Naive B cell (primary cell): ENCODE measurements around the gene CDHR2. TPM values are rescaled to one million over a fixed set of nuclear protein-coding genes. Genes with fewer than 3 reads are reported as not detected.
A peak's percentile ranks its signal among the peaks of the same experiment; 100 is the strongest.

Experiments used
- ATAC-seq, 2 donors: fragments of 150-1000 bp; cut with Tn5 transposase; 2 replicates each; pipeline ENCODE4 v1.10.0; 2021; ENCODE audit warnings: low read depth in 2 of 2, mild to moderate bottlenecking in 2 of 2, moderate library complexity in 2 of 2
- DNase-seq: peaks from one replicate; pipeline ENCODE4 v3.0.0; 2022
- H3K27ac Mint-ChIP-seq, 6 donors: one replicate each; pipeline ENCODE4 v1.8.0; 2020 to 2022; ENCODE audit warnings: mild to moderate bottlenecking in 6 of 6, mixed read lengths in 6 of 6, moderate library complexity in 5 of 6, inconsistent platforms in 2 of 6
- H3K27me3 Mint-ChIP-seq, 3 donors: one replicate each; pipeline ENCODE4 v1.8.0; 2021 to 2022; ENCODE audit warnings: mixed read lengths in 3 of 3, mild to moderate bottlenecking in 1 of 3
- H3K36me3 Mint-ChIP-seq, 2 donors: one replicate each; pipeline ENCODE4 v1.8.0; 2020 to 2022; ENCODE audit warnings: mixed read lengths in 2 of 2, inconsistent platforms in 1 of 2, mild to moderate bottlenecking in 1 of 2
- H3K4me1 Mint-ChIP-seq, 3 donors: one replicate each; pipeline ENCODE4 v1.8.0; 2020 to 2022; ENCODE audit warnings: mixed read lengths in 3 of 3, inconsistent platforms in 1 of 3, mild to moderate bottlenecking in 1 of 3, moderate library complexity in 1 of 3
- H3K4me3 Mint-ChIP-seq, 8 donors: one replicate each; pipeline ENCODE4 v1.8.0; 2020 to 2022; ENCODE audit warnings: mild to moderate bottlenecking in 8 of 8, mixed read lengths in 8 of 8, moderate library complexity in 8 of 8, inconsistent platforms in 2 of 8
- H3K9me3 Mint-ChIP-seq, 7 donors: one replicate each; pipeline ENCODE4 v1.8.0; 2020 to 2022; ENCODE audit warnings: mixed read lengths in 7 of 7, mild to moderate bottlenecking in 5 of 7, inconsistent platforms in 2 of 7, moderate library complexity in 1 of 7
- polyA plus RNA-seq, 6 donors: library from polyadenylated mRNA; unstranded; fragments of 300-500 nt; fragmentation: Illumina TruSeq; gene quantifications; one replicate each; pipeline ENCODE4 v1.2.3, GENCODE V29; 2021; ENCODE audit warnings: low read depth in 6 of 6

The CDHR2 gene
- polyA plus RNA-seq, 6 donors from 2014 or later: not detected

DNA sequence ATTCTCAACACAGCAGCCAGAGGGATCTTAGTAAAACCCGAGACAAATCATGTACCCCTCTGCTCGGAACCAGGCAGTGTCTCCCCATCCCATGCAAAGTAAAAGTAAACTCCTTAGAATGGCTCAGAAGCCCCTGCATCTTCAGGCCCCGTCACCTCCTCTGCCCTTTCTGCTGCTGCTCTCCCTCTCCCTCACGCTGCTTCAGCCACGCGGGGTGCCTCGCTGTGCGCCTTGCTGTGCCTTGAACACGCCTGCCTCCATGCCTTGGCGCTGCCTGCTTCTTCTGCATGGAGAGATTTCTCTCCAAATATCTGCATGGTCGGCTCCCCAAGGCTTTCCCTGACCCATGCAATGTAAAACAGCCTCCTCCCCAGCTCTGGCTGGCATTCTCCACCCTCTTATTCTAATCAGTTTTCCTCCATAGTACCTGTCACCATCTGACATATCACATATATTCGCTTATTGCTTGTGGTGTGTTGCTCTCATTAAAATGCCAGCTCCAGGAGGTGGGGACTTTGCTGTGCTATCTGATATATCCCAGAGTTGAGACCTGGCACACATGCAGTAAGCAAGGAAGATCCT, 52.9 kb downstream of the CDHR2 start:
- H3K4me1 Mint-ChIP-seq: no peaks in the 10 kb centered on the region
- peaks cover 0 to 5% of the 10 kb centered on the region in 2 donors for H3K36me3 Mint-ChIP-seq
- ATAC-seq (no peak), DNase-seq (no peak)
- no peak overlapping the region for H3K27ac Mint-ChIP-seq
- H3K9me3 Mint-ChIP-seq: no peaks in the 10 kb centered on the region
- H3K27me3 Mint-ChIP-seq: peaks cover 3 to 13% (median 11%) of the 10 kb centered on the region in 3 donors
- no peak overlapping the region for H3K4me3 Mint-ChIP-seq

DNA sequence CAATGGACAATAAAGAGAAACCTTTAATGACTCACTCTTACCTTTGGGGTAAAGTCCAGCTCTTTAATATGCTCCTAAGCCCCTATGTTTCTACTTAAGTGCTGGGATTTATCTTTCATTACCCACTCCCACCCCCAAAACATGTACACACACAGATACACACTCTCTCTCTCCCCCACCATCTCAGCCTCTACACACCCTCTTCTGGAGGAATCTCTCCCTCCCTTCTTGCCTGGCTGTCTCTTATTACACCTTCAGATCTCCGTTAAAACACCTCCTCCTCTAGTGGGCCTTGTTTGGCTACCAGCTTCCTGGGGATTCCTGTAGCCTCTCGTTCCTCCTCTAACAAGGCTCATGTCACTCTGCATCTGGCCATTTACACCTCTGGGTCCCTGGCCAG, 53.9 kb downstream of the CDHR2 start:
- Mint-ChIP-seq H3K4me3 (no peak overlapping the region), H3K9me3 (no peaks in the 10 kb centered on the region), H3K27me3 (peaks cover 3 to 11% (median 9%) of the 10 kb centered on the region in 3 donors), H3K27ac (peak overlapping the region in 1 of 6 donors; percentile 47), H3K36me3 (peaks cover 0 to 5% of the 10 kb centered on the region in 2 donors), H3K4me1 (no peaks in the 10 kb centered on the region)
- DNase-seq: no peak
- no peak for ATAC-seq

DNA sequence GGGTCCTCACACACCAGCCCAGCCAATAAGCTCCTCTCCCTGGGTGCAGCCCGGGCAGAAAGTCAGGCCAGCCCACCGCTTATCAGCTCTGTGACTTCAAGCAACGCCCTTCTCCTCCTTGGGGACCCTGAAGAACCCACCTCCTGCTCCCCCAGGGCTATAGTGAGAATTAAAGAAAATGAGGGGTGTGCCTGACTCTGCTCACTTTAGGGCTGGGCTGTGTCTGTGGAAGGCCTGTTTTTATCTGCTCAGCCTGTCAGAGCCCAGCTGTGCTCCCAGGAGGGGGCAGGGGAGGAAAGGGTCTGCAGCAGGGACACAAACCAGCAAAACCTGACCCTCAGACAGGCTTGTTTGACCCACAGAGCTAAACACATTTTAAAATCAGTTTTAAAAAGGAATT, 56.9 kb downstream of the CDHR2 start:
- peaks cover 10 to 13% (median 12%) of the 10 kb centered on the region in 3 donors for H3K4me1 Mint-ChIP-seq
- ATAC-seq (no peak), DNase-seq (no peak)
- H3K27ac Mint-ChIP-seq: no peak overlapping the region
- peak overlapping the region in 1 of 8 donors; percentile 63 for H3K4me3 Mint-ChIP-seq
- H3K27me3 Mint-ChIP-seq: peaks cover 0 to 3% (median 0%) of the 10 kb centered on the region in 3 donors
- no peaks in the 10 kb centered on the region for H3K36me3 Mint-ChIP-seq
- no peaks in the 10 kb centered on the region for H3K9me3 Mint-ChIP-seq

DNA sequence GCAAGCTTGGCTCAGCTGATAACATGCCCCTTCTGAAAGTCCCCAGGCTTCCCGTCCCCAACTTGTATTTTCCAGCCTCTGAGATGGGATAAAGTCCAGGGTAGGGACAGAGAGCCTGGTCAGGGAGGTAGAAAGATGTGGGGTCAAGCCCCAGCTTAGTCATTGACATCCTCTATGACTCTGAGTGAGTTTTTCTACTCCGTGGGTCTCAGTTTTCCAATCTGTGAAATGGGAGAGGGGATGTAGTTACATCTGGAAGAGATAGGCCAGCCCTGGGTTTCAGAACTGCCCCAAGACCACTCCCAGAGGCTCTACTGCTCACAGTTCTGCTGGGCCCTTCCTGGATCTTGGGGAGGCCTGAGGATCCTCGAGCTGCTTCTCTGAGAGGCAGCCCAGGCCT, 57.7 kb downstream of the CDHR2 start:
- no peak for ATAC-seq
- Mint-ChIP-seq H3K9me3 (no peaks in the 10 kb centered on the region), H3K27ac (no peak overlapping the region), H3K27me3 (peaks cover 5 to 7% (median 6%) of the 10 kb centered on the region in 3 donors), H3K4me3 (peak overlapping the region in 1 of 8 donors; percentile 63), H3K36me3 (no peaks in the 10 kb centered on the region), H3K4me1 (peaks cover 10 to 16% (median 15%) of the 10 kb centered on the region in 3 donors)
- no peak for DNase-seq

DNA sequence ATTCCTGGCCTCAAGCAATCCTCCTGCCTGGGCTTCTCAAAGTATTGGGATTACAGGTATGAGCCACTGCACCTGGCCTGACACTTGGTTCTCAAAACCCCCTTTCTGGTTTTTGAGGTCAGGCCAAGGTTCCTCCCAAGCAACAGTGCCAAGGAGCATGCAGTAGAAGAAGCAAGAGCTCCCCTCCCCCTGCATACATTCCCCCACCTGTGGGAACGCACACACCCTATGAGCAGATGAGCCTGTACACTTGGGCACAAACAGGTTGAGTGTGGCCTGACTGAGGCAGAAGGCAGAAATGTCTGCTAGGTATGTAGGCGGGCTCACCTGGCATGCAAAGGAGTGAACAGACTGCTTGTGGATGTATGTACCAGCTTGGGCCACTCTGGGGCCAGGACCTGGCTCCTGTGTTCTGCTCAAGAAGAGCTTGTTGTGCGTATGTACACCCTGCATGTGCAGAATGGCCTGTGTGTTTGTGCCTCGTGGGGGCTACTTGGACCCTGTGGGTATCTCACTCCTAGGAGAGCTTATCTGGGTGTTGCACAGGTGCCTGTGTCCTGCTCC, 59.1 kb downstream of the CDHR2 start:
- Mint-ChIP-seq H3K9me3 (no peaks in the 10 kb centered on the region), H3K4me3 (peak overlapping the region; percentile 87 to 98 (median 94)), H3K4me1 (peaks cover 10 to 18% (median 15%) of the 10 kb centered on the region in 3 donors), H3K27me3 (peaks cover 14 to 19% (median 15%) of the 10 kb centered on the region in 3 donors), H3K36me3 (no peaks in the 10 kb centered on the region), H3K27ac (no peak overlapping the region)
- DNase-seq (no peak), ATAC-seq (no peak)

DNA sequence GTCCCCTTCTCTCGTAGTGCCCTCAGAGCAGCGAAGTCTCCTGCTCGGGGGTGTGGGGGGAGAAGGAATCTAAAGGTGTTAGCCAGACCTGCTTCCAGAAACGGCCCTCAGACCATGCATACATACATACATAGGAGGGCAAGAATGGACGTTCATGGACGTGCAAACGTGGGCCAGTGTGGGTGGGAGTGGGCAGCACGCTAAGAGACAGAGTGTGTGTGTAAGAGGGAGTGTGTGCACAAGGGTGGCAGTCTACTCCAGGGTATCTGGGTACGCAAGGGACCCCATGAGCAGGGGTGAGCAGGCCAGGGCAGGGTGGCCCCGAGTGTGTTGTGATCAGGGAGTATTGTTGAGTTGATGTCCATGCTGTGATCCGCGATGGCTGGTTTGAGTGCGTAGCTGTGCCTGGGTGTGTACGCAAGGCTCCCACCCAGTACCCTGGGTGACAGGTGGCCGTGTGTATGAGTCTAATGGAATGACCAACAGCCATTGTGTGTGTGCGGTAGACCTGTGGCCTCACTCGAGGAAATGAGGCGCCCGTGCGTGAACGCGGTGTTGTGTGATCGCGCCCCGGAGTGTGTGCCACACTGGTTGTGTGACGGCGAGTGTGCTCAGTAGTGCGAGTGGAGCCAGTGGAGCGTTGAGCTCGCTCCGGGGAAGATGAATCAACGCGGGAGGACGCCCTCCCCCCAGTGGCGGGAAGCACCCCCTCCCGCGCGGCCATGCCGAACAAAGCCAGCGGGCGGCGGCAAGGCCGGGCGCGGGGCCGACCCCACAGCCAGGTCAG, 60.0 kb downstream of the CDHR2 start:
- Mint-ChIP-seq H3K27ac (peak overlapping the region in 4 of 6 donors; percentile 54 to 96 (median 84)), H3K36me3 (no peaks in the 10 kb centered on the region), H3K27me3 (peaks cover 19 to 29% (median 21%) of the 10 kb centered on the region in 3 donors), H3K4me1 (peaks cover 10 to 18% (median 15%) of the 10 kb centered on the region in 3 donors), H3K9me3 (no peaks in the 10 kb centered on the region), H3K4me3 (peak overlapping the region; percentile 87 to 98 (median 94))
- DNase-seq (no peak), ATAC-seq (peak; percentile 62 to 67)

DNA sequence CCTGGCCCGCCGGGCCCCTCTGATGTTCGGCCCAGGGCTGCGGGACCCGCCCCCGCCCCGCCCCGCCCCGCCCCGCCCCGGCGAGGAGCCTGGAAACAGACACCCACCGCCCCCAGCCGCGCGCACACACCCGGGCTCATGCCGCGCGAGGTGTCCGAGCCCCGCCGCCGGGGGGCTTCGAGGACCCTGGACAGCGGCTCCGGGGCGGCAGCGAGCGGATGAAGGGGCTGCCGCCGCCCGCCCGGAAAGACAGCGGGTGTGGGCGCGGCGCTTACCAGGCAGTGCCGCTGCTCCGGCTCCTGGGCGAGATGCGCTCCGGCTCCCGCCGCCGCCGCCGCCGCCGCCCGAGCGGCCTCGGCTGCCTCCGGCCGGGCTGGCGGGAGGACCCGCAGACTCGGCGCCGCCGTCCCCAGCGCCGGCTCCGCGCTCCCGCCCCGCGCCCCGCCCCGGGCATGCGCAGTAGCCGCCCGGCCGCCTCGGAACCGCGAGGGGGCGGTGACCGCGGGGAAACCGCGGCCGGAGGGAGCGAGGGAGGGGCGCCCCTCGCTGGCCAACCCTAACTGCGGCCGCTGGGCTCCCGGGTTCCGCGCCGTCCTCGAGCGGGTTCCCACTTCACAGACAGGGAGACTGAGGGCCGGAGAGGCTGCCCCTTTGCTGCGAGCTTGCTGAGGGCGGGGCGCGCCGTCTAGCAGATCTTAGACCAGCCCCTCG, 60.7 kb downstream of the CDHR2 start, which contains the start of gene GPRIN1:
Gene GPRIN1, minus strand, starts transcription at position 433 of the 711 bp plus-strand sequence. CDS start 10,322 bp downstream, outside the sequence.
- Mint-ChIP-seq H3K4me3 (peak within 1 kb of the TSS; percentile 87 to 98 (median 94)), H3K36me3 (no peaks in the 10 kb centered on the region), H3K27ac (peak within 1 kb of the TSS in 5 of 6 donors; percentile 27 to 96 (median 78)), H3K27me3 (peaks cover 19 to 36% (median 27%) of the 10 kb centered on the region in 3 donors), H3K4me1 (peaks cover 10 to 18% (median 15%) of the 10 kb centered on the region in 3 donors), H3K9me3 (no peaks in the 10 kb centered on the region)
- peak; percentile 66 for DNase-seq
- ATAC-seq: peak; percentile 65 to 74

DNA sequence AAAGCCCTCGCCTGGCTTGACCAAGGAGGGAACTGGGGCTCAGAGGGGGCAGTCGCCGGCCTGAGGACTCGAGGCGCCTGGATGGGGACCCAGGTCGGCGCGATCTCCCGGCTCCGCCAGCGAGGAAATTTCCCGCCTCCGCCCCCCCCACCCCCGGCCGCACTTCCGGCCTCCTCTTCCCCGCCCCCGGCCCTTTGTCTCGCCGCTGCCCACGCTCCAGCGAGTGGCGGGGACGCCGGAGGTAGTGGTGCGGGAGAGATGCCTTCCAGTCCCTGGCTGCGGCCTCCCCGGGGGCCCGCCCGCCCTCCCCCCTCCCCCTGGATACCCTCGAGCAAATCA, 61.3 kb downstream of the CDHR2 start:
- Mint-ChIP-seq H3K27ac (no peak overlapping the region), H3K27me3 (peaks cover 21 to 41% (median 32%) of the 10 kb centered on the region in 3 donors), H3K4me3 (peak overlapping the region; percentile 78 to 91 (median 82)), H3K9me3 (no peaks in the 10 kb centered on the region), H3K36me3 (no peaks in the 10 kb centered on the region), H3K4me1 (peaks cover 10 to 18% (median 15%) of the 10 kb centered on the region in 3 donors)
- DNase-seq: no peak
- ATAC-seq: no peak

DNA sequence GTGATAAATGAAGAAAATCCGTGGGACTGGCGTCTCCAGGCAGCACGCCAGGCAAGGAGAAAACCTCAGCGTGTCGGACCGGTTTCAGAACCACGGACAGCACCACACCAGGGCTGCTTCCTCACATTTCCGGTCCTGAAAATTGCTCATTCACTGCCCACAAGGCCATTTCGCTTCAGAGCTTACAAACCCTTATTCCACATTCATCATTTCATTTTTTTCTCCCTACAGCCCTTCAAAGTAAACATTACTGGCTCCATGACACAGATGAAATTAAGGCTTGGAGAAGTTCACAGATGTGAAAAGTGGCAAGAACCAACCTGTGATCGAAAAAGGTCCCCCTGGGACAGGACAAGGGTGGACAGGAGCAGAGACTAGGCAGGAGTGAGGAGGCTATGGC, 62.3 kb downstream of the CDHR2 start:
- no peaks in the 10 kb centered on the region for H3K9me3 Mint-ChIP-seq
- H3K27ac Mint-ChIP-seq: peak overlapping the region in 1 of 6 donors; percentile 51
- DNase-seq (no peak), ATAC-seq (no peak)
- H3K4me1 Mint-ChIP-seq: peaks cover 10 to 18% (median 15%) of the 10 kb centered on the region in 3 donors
- peak overlapping the region in 6 of 8 donors; percentile 6 to 80 (median 67) for H3K4me3 Mint-ChIP-seq
- peaks cover 32 to 52% (median 42%) of the 10 kb centered on the region in 3 donors for H3K27me3 Mint-ChIP-seq
- no peaks in the 10 kb centered on the region for H3K36me3 Mint-ChIP-seq

DNA sequence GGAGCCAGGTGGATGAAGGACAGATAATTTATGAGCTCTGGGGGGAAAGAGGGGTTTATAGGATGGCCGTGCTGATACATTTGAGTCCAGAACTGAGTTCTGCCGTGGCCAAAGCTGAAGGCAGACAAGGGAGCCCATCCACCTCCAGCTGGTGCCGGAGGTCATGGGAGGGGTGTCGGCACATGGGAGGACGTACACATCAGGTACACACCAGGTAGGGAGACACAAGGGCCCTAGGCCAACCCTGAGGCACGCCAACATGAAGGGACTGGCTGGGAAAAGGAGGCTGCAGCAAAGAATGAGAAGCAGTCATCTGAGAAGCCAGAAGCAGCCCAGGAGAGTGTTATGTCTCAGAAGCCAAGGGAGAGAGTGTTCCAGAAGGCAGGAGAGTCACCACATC, 62.9 kb downstream of the CDHR2 start:
- Mint-ChIP-seq H3K27me3 (peaks cover 37 to 57% (median 48%) of the 10 kb centered on the region in 3 donors), H3K9me3 (no peaks in the 10 kb centered on the region), H3K36me3 (no peaks in the 10 kb centered on the region), H3K4me1 (peaks cover 10 to 18% (median 15%) of the 10 kb centered on the region in 3 donors), H3K27ac (no peak overlapping the region), H3K4me3 (peak overlapping the region in 5 of 8 donors; percentile 16 to 80 (median 61))
- DNase-seq: no peak
- no peak for ATAC-seq

DNA sequence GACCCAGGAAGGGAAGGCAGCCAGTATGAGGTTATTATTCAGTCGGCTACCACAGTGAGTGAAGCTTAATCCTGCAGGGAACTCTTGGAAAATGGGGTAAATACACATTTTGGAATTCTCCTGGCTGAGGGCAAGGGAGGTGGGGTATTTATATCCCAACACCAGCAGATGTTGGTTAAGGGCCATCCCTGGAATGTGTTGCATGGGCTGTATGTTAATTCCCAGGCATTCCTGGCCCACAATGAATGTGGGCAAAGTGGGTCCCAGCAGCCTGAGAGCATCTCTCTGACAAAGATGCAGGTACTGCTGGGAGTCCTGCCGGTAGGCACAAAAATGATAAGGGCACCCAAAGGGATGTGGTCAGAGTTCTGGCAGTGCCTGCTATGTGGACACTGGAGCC, 63.7 kb downstream of the CDHR2 start:
- DNase-seq: no peak
- H3K4me3 Mint-ChIP-seq: peak overlapping the region in 1 of 8 donors; percentile 80
- H3K4me1 Mint-ChIP-seq: peaks cover 10 to 21% (median 15%) of the 10 kb centered on the region in 3 donors
- no peaks in the 10 kb centered on the region for H3K9me3 Mint-ChIP-seq
- H3K27me3 Mint-ChIP-seq: peaks cover 46 to 66% (median 56%) of the 10 kb centered on the region in 3 donors
- ATAC-seq: no peak
- H3K27ac Mint-ChIP-seq: no peak overlapping the region
- H3K36me3 Mint-ChIP-seq: no peaks in the 10 kb centered on the region

DNA sequence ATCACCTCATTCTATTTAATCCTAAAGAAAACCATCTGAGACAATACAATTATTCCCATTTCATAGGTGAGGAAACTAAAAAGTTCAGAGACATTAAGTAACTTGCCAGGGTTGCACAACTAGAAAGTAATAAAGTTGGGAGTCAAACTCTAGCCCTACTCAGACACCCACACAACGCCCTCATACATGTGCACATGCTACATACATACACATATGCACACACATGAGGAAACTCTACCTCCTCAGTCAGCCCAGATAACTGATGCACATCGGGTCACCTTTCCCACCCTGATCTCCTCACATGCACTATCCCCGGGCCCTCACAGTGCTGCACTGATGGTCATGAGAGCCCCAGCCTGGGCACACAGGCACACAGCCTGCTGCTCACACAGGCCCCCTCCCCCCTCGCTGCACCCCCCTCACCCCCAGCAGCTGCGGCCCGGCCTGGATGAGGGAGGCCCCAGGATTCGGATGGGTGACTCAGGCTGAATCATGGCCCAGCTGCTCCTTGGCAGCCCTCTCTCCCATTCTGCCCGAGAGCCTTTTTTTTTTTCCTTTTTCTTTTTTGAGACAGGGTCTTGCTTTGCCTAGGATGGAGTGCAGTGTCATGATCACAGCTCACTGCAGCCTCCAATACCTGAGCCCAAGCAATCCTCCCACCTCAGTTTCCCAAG, 65.8 kb downstream of the CDHR2 start:
- Mint-ChIP-seq H3K9me3 (peaks cover 0 to 4% (median 0%) of the 10 kb centered on the region in 7 donors), H3K36me3 (no peaks in the 10 kb centered on the region), H3K4me3 (no peak overlapping the region), H3K27ac (no peak overlapping the region), H3K27me3 (peaks cover 53 to 82% (median 77%) of the 10 kb centered on the region in 3 donors), H3K4me1 (peaks cover 11 to 18% (median 11%) of the 10 kb centered on the region in 3 donors)
- no peak for ATAC-seq
- DNase-seq: no peak
